Fibroblast of villous mesenchyme (primary cell): ENCODE results near the gene OSMR. TPM values are rescaled to one million over a fixed set of nuclear protein-coding genes. Genes with fewer than 3 reads are reported as not detected.

Source experiments
- DNase-seq: peaks from one replicate; pipeline ENCODE4 v3.0.0-alpha.2; 2010; ENCODE audit warnings: low read depth
- H3K4me3 ChIP-seq: 2 replicates; pipeline ENCODE4 v1.5.1; 2011; ENCODE audit warnings: low read depth, mild to moderate bottlenecking, low read length
- total RNA-seq: library from RNA; depleted of rRNA; stranded (reverse); fragments of >200 nt; gene quantifications from 2 replicates; pipeline ENCODE4 v1.2.3, GENCODE V29; 2012
- TF ChIP-seq, protein P1 (sequence below): IDR thresholded peaks from 2 replicates; pipeline ENCODE4 v1.5.1; 2012; ENCODE audit warnings: low read depth, mild to moderate bottlenecking, low read length; ENCODE audit not compliant: insufficient read depth

Gene OSMR
- total RNA-seq, 1 donor, result 114 TPM

DNA sequence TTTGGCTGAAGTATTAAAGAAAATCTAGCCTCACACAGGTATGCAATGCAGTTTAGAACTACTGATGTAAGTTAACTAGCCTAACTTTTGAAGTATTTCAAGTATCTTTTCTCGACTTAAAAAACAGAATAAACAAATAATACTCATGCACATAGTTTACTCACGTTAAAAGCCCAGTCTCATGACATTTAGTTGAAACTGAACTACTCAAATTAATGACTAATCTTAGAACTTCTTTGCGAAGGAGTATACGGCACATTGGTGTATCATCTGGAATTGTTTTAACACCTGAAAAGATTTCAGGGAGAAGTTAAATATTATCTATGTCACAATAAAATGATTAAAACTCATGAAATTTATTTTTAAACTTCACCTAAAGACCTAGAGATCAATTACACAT lies 98.5 kb downstream of the OSMR start:
- TF ChIP-seq, protein P1, sequence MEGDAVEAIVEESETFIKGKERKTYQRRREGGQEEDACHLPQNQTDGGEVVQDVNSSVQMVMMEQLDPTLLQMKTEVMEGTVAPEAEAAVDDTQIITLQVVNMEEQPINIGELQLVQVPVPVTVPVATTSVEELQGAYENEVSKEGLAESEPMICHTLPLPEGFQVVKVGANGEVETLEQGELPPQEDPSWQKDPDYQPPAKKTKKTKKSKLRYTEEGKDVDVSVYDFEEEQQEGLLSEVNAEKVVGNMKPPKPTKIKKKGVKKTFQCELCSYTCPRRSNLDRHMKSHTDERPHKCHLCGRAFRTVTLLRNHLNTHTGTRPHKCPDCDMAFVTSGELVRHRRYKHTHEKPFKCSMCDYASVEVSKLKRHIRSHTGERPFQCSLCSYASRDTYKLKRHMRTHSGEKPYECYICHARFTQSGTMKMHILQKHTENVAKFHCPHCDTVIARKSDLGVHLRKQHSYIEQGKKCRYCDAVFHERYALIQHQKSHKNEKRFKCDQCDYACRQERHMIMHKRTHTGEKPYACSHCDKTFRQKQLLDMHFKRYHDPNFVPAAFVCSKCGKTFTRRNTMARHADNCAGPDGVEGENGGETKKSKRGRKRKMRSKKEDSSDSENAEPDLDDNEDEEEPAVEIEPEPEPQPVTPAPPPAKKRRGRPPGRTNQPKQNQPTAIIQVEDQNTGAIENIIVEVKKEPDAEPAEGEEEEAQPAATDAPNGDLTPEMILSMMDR, result no peak
- H3K4me3 ChIP-seq, result no peak overlapping the region
- no peak for DNase-seq

DNA sequence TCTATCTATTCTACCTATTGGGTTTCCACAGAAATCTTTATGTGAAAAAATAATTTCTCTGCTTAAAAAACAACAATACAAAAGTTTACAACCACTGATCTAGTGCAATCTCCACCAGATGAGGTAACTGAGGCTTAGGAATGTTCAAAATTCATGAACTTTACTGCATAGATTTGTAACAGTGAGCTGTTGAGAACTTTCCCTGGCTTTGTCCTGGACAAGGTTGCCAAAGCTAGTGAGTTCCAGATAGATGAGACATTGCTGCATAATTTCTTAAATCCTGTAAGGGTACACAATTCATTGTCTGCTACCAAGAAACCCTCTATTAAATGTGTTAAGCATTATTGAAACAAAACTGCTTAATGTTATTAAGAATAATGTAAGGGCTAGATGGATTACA lies 102.7 kb downstream of the OSMR start:
- DNase-seq, result peak; percentile 50
- H3K4me3 ChIP-seq, result no peak overlapping the region
- TF ChIP-seq, protein P1, result no peak

DNA sequence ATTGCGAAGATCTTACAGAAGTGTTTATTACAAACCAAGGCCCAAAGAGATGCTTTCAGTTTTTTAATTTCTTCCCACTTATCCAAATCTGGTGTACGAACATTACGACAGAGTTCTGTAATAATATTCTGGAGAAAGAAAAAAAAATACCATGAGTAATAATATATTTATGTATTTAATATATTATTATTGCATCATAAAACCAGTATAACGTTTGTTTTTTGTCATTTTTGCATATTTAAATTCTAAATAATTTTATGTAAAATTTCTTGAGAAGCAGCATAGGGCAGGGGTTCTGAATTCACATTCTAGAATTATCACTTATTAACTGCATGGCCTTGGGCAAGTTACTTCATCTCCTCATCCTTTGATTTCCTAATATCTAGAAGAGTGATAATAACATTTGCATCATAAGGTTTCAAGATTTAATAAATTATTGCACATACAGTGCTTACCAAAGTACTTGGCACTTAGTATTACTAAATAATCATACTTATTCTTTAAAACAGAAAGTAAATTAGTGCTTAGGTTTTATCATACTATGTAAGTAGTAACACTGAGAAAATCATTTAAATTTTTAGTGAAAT lies 107.7 kb downstream of the OSMR start:
- no peak for DNase-seq
- TF ChIP-seq, protein P1, result no peak
- no peak overlapping the region for H3K4me3 ChIP-seq

DNA sequence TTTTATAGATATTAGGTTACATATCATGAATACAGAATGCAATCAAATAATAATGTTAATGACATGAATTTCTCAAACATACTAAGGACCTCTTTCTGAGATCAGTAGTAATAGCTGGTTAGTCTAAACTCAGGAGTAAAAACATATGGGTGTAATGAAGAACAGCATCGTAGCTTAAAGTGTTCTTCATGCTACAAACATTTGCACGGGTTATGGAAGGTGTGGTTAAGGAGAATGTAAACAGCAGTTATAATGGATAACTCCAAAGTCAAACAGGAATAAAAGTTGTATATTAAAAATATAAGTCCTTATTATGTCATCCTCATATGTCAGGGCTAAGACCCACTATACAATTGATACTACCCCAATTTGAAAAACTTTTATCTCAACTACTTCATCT lies 115.9 kb downstream of the OSMR start:
- DNase-seq, result peak; percentile 67
- TF ChIP-seq, protein P1, result no peak

DNA sequence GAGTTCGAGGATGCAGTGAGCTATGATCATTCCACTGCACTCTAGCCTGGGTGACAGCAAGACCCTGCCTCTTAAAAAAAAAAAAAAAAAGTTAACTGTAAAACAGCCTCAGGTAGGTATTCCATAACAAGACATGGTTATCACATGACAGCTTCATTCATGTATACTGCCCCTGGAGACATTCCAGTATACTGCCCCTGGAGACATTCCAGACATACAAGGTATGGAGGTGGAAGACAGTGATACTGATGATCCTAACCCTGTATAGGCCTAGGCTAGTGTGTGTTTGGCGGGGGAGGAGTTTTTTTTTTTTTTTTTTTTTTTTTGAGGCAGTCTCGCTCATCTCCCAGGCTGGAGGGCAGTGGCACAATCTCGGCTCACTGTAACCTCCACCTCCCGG lies 122.9 kb downstream of the OSMR start:
- DNase-seq, result no peak
- TF ChIP-seq, protein P1, result no peak
- H3K4me3 ChIP-seq, result no peak overlapping the region

More for the DNA sequence above, 115.9 kb downstream of the OSMR start:
- H3K4me3 ChIP-seq, result no peak overlapping the region

DNA sequence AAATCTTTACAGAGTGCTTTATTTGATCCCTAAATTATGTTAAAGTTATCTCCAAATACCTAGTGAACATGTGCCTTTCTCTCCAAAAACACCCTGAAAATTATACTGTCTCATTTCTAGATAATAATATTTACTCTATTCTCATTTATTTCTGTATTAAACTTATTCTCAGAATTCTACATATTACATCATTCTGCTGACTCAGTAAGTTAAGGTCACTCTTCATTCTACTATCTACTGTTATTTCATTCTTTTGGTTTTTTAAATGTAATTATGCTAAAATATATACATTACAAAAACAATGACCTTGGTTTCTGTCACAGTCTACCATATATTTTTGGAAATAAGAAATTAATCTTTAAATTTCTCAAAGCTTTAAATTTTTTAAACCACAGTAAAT lies 132.2 kb downstream of the OSMR start:
- no peak overlapping the region for H3K4me3 ChIP-seq
- no peak for DNase-seq
- TF ChIP-seq, protein P1, result no peak

DNA sequence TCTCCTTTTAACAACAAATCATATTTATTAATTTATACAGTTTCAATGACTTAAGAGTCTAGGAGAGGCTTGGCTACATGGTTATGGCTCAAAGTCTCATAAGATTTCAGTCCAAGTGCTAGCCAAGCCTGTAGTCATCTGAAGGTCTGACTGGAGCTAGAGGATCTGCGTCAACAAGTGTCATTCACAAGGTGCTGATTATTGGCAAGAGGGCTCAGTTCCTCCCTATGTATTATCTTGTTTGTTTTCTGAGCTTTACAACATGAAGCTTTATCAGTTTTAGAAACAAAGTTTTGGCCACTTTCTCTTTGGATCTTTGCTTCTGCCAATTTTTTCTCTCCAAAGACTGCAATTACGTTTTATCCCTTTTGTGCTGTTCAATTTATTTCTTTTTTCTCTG lies 133.7 kb downstream of the OSMR start:
- no peak overlapping the region for H3K4me3 ChIP-seq
- TF ChIP-seq, protein P1, result no peak
- DNase-seq, result no peak

Other genes starting within 250 kb of the OSMR start
- 47.4 and 50.1 TPM in 2 replicates for gene RICTOR, start 228.4 kb downstream of the OSMR start, total RNA-seq